ENCODE data around the gene NXN. TPM values are rescaled to one million over a fixed set of nuclear protein-coding genes. Genes with fewer than 3 reads are reported as not detected.

The NXN gene
- 21.4 to 28.9 TPM (median 26.0 TPM) in 5 replicates for total RNA-seq (2022; extraction: Qiagen RNA extraction; ENCODE audit: low read depth)

GRCh38 chr17:979539-980405 is at the start of gene NXN:
Gene NXN (minus strand): TSS chr17:979776.

GRCh38 chr17:996554-997344 is 17.2 kb upstream of the NXN start, which contains the start of gene TIMM22:
Gene TIMM22 (plus strand): TSS chr17:997129. CDS start chr17:997143, 14 bp downstream.

GRCh38 chr17:781805-782731 is 197.5 kb downstream of the NXN start, which contains the start of the genes GLOD4 and MRM3:
Gene GLOD4 (minus strand): TSS chr17:782280. CDS start chr17:782255, 25 bp downstream.
Gene MRM3 (plus strand): TSS chr17:782353. CDS start chr17:782379, 26 bp downstream.

DNA sequence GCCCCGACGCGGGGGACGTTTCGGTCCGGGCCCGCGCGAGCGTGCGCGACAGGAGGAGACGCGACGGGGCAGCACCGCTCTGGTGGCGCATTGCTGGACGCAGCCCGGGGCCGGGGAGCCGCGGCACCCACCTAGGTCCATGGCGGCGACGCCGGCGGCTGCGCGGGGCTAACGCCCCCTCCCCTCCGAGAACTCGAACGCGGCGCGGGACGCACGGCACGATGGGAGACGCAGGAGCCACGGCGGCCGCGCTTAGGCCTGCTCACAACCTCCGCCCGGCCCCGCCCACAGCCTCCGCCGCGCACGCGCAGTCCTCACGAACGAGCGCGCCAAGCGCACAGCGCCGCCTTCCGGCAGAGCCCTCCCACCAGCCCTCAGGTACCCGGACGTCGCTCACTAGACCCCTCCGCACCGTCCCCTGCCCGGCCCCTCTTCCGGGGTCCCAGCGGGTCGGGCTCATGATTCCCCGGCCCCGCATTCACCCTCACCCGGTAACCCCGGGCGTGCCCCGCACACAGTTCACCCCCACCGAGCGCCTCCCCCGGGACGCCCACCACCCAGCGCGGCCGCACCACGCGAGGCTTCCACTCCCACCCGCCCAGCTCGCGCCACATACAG is 227.5 kb downstream of the NXN start, which contains the start of gene GEMIN4:
GEMIN4 (minus strand) TSS at position 263 of the 618 bp plus-strand sequence; CDS start at position 141, 122 bp downstream.

Other genes with a start within 250 kb of the NXN start
- gene TLCD3A, start 247.2 kb downstream of the NXN start, total RNA-seq (2022; extraction: Qiagen RNA extraction; ENCODE audit: low read depth) = 54.3 to 60.1 TPM (median 57.9 TPM) in 5 replicates
- gene GEMIN4, start 227.5 kb downstream of the NXN start, total RNA-seq (2022; extraction: Qiagen RNA extraction; ENCODE audit: low read depth) = 54.6 to 65.1 TPM (median 60.6 TPM) in 5 replicates
- 86.6 to 158 TPM (median 98.6 TPM) in 5 replicates for gene GLOD4, start 197.5 kb downstream of the NXN start, total RNA-seq (2022; extraction: Qiagen RNA extraction; ENCODE audit: low read depth)
- gene MRM3, start 197.4 kb downstream of the NXN start, total RNA-seq (2022; extraction: Qiagen RNA extraction; ENCODE audit: low read depth) = 41.9 to 44.2 TPM (median 43.5 TPM) in 5 replicates
- 25.2 to 31.1 TPM (median 27.8 TPM) in 5 replicates for gene TIMM22, start 17.4 kb upstream of the NXN start, total RNA-seq (2022; extraction: Qiagen RNA extraction; ENCODE audit: low read depth)
- 92.9 to 113 TPM (median 101 TPM) in 5 replicates for gene ABR, start 200.2 kb upstream of the NXN start, total RNA-seq (2022; extraction: Qiagen RNA extraction; ENCODE audit: low read depth)